HepG2 (cell line): ENCODE results near the gene CDC42SE1. TPM values are rescaled to one million over a fixed set of nuclear protein-coding genes. Genes with fewer than 3 reads are reported as not detected.

Source experiments
- ATF3 ChIP-seq: sonication (generic); formaldehyde crosslinking; IDR thresholded peaks from 2 replicates; pipeline ENCODE4 v1.4.0; 2020; ENCODE audit warnings: missing genetic modification reagents
- CREM ChIP-seq, 2 experiments: sonication (generic) in 1 of 2; formaldehyde crosslinking in 1 of 2; IDR thresholded peaks; 2 replicates each; pipeline versions ENCODE4 v1.4.0 to v1.6.1; 2016 to 2020; ENCODE audit warnings: antibody characterized with exemption in 1 of 2, mild to moderate bottlenecking in 1 of 2, missing genetic modification reagents in 1 of 2
- EP300 ChIP-seq, 3 experiments: sonication (generic) in 1 of 3; formaldehyde crosslinking in 1 of 3; IDR thresholded peaks; 2 replicates each; pipeline versions ENCODE4 v1.5.1 to v1.6.1; 2011 to 2020; ENCODE audit warnings: low read depth in 2 of 3, low read length in 2 of 3, borderline replicate concordance in 1 of 3, improper control_type of control experiment in 1 of 3, mild to moderate bottlenecking in 1 of 3, missing genetic modification reagents in 1 of 3, moderate library complexity in 1 of 3
- FOSL1 ChIP-seq: sonication (generic); formaldehyde crosslinking; IDR thresholded peaks from 2 replicates; pipeline ENCODE4 v1.9.0; 2021; ENCODE audit warnings: missing genetic modification reagents, borderline replicate concordance
- GATA4 ChIP-seq: sonication (generic); IDR thresholded peaks from 2 replicates; pipeline ENCODE4 v1.6.1; 2016; ENCODE audit warnings: antibody characterized with exemption, low read depth, borderline replicate concordance
- GFI1 ChIP-seq: sonication (generic); formaldehyde crosslinking; IDR thresholded peaks from 2 replicates; pipeline ENCODE4 v1.5.0; 2020; ENCODE audit warnings: missing genetic modification reagents, mild to moderate bottlenecking, borderline replicate concordance
- KLF11 ChIP-seq: IDR thresholded peaks from 2 replicates; pipeline ENCODE4 v1.6.1; 2016; ENCODE audit warnings: missing compliant biosample characterization
- KMT2A ChIP-seq: sonication (generic); formaldehyde crosslinking; IDR thresholded peaks from 2 replicates; pipeline ENCODE4 v1.4.0; 2020; ENCODE audit warnings: missing genetic modification reagents
- MED8 ChIP-seq: sonication (generic); formaldehyde crosslinking; IDR thresholded peaks from 2 replicates; pipeline ENCODE4 v1.8.1; 2023; ENCODE audit warnings: mild to moderate bottlenecking, missing genetic modification reagents; ENCODE audit not compliant: insufficient replicate concordance
- MZF1 ChIP-seq: sonication (generic); formaldehyde crosslinking; IDR thresholded peaks from 2 replicates; pipeline ENCODE4 v1.8.1; 2023; ENCODE audit warnings: mild to moderate bottlenecking, missing genetic modification reagents, borderline replicate concordance
- RNF219 ChIP-seq: sonication (generic); formaldehyde crosslinking; IDR thresholded peaks from 2 replicates; pipeline ENCODE4 v1.5.0; 2020; ENCODE audit warnings: mild to moderate bottlenecking, missing genetic modification reagents
- SIN3A ChIP-seq: IDR thresholded peaks from 2 replicates; pipeline ENCODE4 v1.6.1; 2011; ENCODE audit warnings: low read depth, mild to moderate bottlenecking, control low read depth, low read length, borderline replicate concordance
- SMC3 ChIP-seq: IDR thresholded peaks from 2 replicates; pipeline ENCODE4 v1.6.1; 2011; ENCODE audit warnings: low read length, improper control_type of control experiment
- TEF ChIP-seq: sonication (generic); formaldehyde crosslinking; IDR thresholded peaks from 2 replicates; pipeline ENCODE4 v1.5.0; 2020; ENCODE audit warnings: missing genetic modification reagents
- ZBTB3 ChIP-seq: sonication (generic); formaldehyde crosslinking; IDR thresholded peaks from 2 replicates; pipeline ENCODE4 v1.4.0; 2020; ENCODE audit warnings: low read depth, mild to moderate bottlenecking, moderate library complexity, missing genetic modification reagents, borderline replicate concordance
- ZNF142 ChIP-seq: sonication (generic); formaldehyde crosslinking; IDR thresholded peaks from 2 replicates; pipeline ENCODE4 v1.4.0; 2020; ENCODE audit warnings: missing genetic modification reagents
- ZNF256 ChIP-seq: sonication (generic); formaldehyde crosslinking; conservative IDR thresholded peaks from 2 replicates; pipeline ENCODE4 v1.4.0; 2020; ENCODE audit warnings: missing genetic modification reagents
- polyA plus RNA-seq, 8 experiments: library from polyadenylated mRNA; depleted of rRNA in 3 of 8; stranded (reverse) in 7 of 8; unstranded in 1 of 8; fragments of >200 nt; fragmentation: Illumina TruSeq in 4 of 8; extraction: Trizol in 4 of 8; gene quantifications; 2 replicates each; pipeline versions ENCODE4 v1.2.1 to v1.2.3, GENCODE V29; 2011 to 2016; ENCODE audit warnings: low read depth in 4 of 8, missing spikeins in 1 of 8, mixed read lengths in 1 of 8; ENCODE audit not compliant: insufficient read depth in 1 of 8
- total RNA-seq, 5 experiments: library from RNA; depleted of rRNA; stranded (reverse); fragments of >200 nt; fragmentation: Illumina TruSeq; extraction: Trizol; gene quantifications; 2 replicates each; pipeline ENCODE4 v1.2.3, GENCODE V29; 2016; ENCODE audit warnings: low read depth in 1 of 5

Gene CDC42SE1
- total and polyA plus RNA-seq, 2 of the 13 experiments (the other 11 are each of a cell fraction or from before 2014, with no cell fraction given): 17.6 to 17.9 TPM

GRCh38 chr1:151008244-151009205 lies 50.9 kb downstream of the CDC42SE1 start, which contains the start of gene PRUNE1 (continued):
- TF ChIP-seq ZNF142 (CRISPR knock-in tag) (peak; percentile 49), GFI1 (CRISPR knock-in tag) (peak; percentile 70; the same call in 1 of the 2 replicates), EP300 (IDR thresholded peaks at IDR 0.05; ENCODE audit: low read depth in 2 of 2, low read length in 2 of 2) (peak in 1 of 2 experiments; percentile 39; a peak in 2 of 4 replicates), EP300 (CRISPR knock-in tag; IDR thresholded peaks at IDR 0.05; ENCODE audit: borderline replicate concordance) (no peak), MZF1 (no peak), TEF (CRISPR knock-in tag) (no peak), ZBTB3 (no peak), KMT2A (CRISPR knock-in tag) (peak; percentile 38; the same call in 1 of the 2 replicates), ZNF256 (no peak), RNF219 (CRISPR knock-in tag) (no peak), SMC3 (no peak), SIN3A (peak; percentile 42; the same call in 1 of the 2 replicates), CREM (IDR thresholded peaks at IDR 0.05) (peak; percentile 71), CREM (CRISPR knock-in tag; IDR thresholded peaks at IDR 0.05) (no peak), GATA4 (peak; percentile 36; the same call in 1 of the 2 replicates), MED8 (CRISPR knock-in tag) (no peak), KLF11 (no peak), FOSL1 (CRISPR knock-in tag) (0 out of 2 replicates have a peak, but pooled peaks have one; percentile 14), ATF3 (CRISPR knock-in tag) (no peak)
